Uterus (tissue), 2 donors: ENCODE results near the gene FBXW7.

Experiments
- CTCF ChIP-seq, 4 experiments: fragments of 200-600 bp in 2 of 4; fragments of 450-650 bp in 2 of 4; sonication (generic) in 2 of 4; IDR thresholded peaks; one replicate each; pipeline ENCODE4 v1.5.1; 2016 to 2019; ENCODE audit warnings: antibody characterized with exemption in 4 of 4, mild to moderate bottlenecking in 2 of 4, moderate library complexity in 1 of 4
- POLR2A ChIP-seq, 2 donors: fragments of 450-650 bp; IDR thresholded peaks; one replicate each; pipeline ENCODE4 v1.6.1; 2016; ENCODE audit warnings: antibody characterized with exemption in 2 of 2, mild to moderate bottlenecking in 1 of 2, moderate library complexity in 1 of 2

DNA sequence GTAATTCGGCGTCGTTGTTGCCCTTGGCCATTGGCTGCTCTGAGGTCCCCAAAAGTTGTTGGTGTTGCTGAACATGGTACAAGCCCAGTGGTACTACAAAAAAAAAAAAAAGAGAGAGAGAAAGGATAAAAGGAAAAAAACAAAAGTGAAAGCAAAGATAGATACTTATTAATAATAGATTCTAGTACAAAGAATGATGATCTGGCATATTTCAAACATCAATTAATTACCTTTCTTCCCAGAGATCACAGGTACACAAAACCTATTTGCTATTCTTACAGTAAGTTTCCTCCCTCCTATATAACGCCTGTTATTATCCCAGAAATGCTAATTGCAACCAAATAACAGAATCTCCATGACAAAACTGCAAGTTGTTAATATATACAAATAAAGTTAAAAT lies 188.9 kb downstream of the FBXW7 start:
- TF ChIP-seq CTCF (IDR thresholded peaks at IDR 0.05), result no peak
- no peak for TF ChIP-seq POLR2A (IDR thresholded peaks at IDR 0.05)
